ENCODE results near the gene SDF2L1. TPM values are rescaled to one million over a fixed set of nuclear protein-coding genes. Genes with fewer than 3 reads are reported as not detected.

Gene SDF2L1
- total and polyA plus RNA-seq, 2 of the 13 experiments (the other 11 are each of a cell fraction or from before 2014, with no cell fraction given) = 18.0 to 57.4 TPM

DNA sequence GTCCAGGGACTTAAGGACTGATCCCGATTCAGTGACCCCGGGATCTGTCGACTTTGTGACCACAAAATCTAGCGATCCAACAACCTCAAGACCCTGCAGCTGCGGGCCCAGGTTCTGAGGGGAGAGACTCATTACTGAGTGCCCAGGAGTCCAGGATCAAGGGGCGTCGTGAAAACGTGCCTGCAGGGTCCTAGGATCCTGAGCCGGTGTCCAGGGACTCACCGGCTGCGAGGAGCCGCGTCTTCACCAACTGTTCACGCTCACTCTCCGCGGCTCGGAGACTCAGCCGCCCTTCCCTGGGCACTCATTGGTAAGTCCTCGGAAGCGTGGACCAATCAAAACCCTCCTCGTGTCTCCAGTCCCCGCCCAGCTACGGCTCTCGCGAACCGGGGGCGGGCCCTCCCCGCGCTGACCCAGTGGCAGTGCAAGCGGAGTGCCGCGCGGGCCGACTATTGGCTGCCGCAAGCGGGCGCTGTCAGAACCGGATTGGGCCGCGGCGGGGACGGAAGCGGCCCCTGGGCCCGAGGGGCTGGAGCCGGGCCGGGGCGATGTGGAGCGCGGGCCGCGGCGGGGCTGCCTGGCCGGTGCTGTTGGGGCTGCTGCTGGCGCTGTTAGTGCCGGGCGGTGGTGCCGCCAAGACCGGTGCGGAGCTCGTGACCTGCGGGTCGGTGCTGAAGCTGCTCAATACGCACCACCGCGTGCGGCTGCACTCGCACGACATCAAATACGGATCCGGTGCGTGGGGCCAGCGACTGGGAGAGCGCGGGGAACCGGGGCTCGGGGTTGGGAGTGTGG, at the start of gene SDF2L1 (continued):
- TF ChIP-seq HMGXB4 (CRISPR knock-in tag; IDR thresholded peaks at IDR 0.05; ENCODE audit: borderline replicate concordance in 1 of 2, low read depth in 1 of 2) (peak; percentile 36 to 40; a peak in 2 of 4 replicates), KDM5A (IDR thresholded peaks at IDR 0.05; ENCODE audit: borderline replicate concordance, low read length) (peak; percentile 78), MAX (IDR thresholded peaks at IDR 0.05) (peak; percentile 78), MED1 (CRISPR knock-in tag; IDR thresholded peaks at IDR 0.05) (peak; percentile 34; the same call in 1 of the 2 replicates), ZSCAN31 (CRISPR knock-in tag; IDR thresholded peaks at IDR 0.05; ENCODE audit: low read depth) (peak; percentile 22; the same call in 1 of the 2 replicates), RAD21 (CRISPR knock-in tag; IDR thresholded peaks at IDR 0.05) (0 out of 2 replicates have a peak, but pooled peaks have one; percentile 3), MAZ (IDR thresholded peaks at IDR 0.05; ENCODE audit: borderline replicate concordance, low read depth, low read length) (peak; percentile 47; the same call in 1 of the 2 replicates), MAZ (CRISPR knock-in tag; IDR thresholded peaks at IDR 0.05; ENCODE audit: low read depth) (peak; percentile 52), NR0B2 (CRISPR knock-in tag; IDR thresholded peaks at IDR 0.05) (peak; percentile 29; the same call in 1 of the 2 replicates), ISL2 (CRISPR knock-in tag; IDR thresholded peaks at IDR 0.05) (0 out of 2 replicates have a peak, but pooled peaks have one; percentile 12), TMF1 (CRISPR knock-in tag; IDR thresholded peaks at IDR 0.05; ENCODE audit: low read depth) (peak; percentile 50; the same call in 1 of the 2 replicates), ZNF761 (CRISPR knock-in tag; conservative IDR thresholded peaks at IDR 0.05) (0 out of 2 replicates have a peak, but pooled peaks have one; percentile 38), HMGA1 (CRISPR knock-in tag; conservative IDR thresholded peaks at IDR 0.05) (no peak), THYN1 (CRISPR knock-in tag; IDR thresholded peaks at IDR 0.05; ENCODE audit: borderline replicate concordance, low read depth) (no peak), ZNF747 (CRISPR knock-in tag; IDR thresholded peaks at IDR 0.05; ENCODE audit: borderline replicate concordance) (0 out of 2 replicates have a peak, but pooled peaks have one; percentile 31)
- TF ChIP-seq, protein P1, sequence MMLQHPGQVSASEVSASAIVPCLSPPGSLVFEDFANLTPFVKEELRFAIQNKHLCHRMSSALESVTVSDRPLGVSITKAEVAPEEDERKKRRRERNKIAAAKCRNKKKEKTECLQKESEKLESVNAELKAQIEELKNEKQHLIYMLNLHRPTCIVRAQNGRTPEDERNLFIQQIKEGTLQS (CRISPR knock-in tag; IDR thresholded peaks at IDR 0.05) = peak; percentile 40; the same call in 1 of the 2 replicates
- TF ChIP-seq, protein P2, sequence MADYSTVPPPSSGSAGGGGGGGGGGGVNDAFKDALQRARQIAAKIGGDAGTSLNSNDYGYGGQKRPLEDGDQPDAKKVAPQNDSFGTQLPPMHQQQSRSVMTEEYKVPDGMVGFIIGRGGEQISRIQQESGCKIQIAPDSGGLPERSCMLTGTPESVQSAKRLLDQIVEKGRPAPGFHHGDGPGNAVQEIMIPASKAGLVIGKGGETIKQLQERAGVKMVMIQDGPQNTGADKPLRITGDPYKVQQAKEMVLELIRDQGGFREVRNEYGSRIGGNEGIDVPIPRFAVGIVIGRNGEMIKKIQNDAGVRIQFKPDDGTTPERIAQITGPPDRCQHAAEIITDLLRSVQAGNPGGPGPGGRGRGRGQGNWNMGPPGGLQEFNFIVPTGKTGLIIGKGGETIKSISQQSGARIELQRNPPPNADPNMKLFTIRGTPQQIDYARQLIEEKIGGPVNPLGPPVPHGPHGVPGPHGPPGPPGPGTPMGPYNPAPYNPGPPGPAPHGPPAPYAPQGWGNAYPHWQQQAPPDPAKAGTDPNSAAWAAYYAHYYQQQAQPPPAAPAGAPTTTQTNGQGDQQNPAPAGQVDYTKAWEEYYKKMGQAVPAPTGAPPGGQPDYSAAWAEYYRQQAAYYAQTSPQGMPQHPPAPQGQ (CRISPR knock-in tag; IDR thresholded peaks at IDR 0.05; ENCODE audit: borderline replicate concordance) = no peak
- TF ChIP-seq, protein P3, sequence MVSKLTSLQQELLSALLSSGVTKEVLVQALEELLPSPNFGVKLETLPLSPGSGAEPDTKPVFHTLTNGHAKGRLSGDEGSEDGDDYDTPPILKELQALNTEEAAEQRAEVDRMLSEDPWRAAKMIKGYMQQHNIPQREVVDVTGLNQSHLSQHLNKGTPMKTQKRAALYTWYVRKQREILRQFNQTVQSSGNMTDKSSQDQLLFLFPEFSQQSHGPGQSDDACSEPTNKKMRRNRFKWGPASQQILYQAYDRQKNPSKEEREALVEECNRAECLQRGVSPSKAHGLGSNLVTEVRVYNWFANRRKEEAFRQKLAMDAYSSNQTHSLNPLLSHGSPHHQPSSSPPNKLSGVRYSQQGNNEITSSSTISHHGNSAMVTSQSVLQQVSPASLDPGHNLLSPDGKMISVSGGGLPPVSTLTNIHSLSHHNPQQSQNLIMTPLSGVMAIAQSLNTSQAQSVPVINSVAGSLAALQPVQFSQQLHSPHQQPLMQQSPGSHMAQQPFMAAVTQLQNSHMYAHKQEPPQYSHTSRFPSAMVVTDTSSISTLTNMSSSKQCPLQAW (CRISPR knock-in tag; IDR thresholded peaks at IDR 0.05) = 0 out of 2 replicates have a peak, but pooled peaks have one; percentile 17
